Embryonic facial prominence (tissue), 1 donor: ENCODE results near the gene AFF3.
"Not testable (repeated sequence)": the region's sequence is repeated elsewhere in the genome, so short reads cannot be mapped to it uniquely, and the experiment has no call there.

Source experiments
- DNase-seq: peaks from one replicate; pipeline ENCODE4 v3.0.0-alpha.2; 2016; ENCODE audit errors: extremely low spot score

AFF3 gene

DNA sequence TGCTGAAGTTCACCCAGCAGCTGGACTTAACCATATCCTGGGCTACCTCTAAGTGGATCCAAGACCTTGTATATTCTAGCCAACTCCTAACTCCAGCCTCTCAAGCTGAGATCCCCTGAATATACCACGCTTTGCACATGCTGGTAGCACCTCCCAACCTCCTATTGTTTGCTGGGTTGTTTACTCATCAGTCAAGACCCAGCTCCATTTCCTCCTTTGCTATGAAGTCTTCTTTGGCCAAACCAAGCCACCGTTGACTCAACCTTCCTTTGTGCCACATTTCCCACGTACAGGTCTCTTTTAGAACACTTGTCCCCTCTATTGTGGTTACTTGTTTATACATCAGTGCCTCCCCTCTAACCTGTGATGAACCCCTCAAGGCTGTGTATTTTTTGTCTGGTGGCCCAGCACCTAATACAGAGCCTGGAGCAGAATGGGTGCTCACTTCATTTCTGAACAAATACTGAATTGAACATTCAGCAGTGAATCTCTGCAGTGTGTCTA lies 384.7 kb downstream of the AFF3 start:
- no peak for DNase-seq

DNA sequence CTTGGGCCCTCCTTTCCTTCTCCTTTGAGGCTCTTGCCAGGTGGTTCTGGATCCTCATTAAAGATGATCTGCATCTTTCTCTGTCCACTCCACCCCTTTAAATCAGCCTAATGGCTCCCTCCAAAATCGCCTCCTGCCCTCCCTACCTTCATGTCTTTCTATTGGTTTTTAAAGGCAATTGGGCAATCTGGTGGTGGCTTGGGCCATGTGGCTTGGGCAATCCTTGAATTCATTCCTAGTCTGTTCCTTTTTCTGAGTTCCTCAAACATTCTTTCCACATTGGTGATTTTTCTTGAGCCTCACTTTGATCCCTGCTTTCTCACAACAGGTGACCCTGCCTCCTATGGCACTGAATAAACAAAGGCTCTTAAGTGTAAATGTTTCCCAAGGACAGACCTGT lies 386.3 kb downstream of the AFF3 start:
- DNase-seq = no peak

DNA sequence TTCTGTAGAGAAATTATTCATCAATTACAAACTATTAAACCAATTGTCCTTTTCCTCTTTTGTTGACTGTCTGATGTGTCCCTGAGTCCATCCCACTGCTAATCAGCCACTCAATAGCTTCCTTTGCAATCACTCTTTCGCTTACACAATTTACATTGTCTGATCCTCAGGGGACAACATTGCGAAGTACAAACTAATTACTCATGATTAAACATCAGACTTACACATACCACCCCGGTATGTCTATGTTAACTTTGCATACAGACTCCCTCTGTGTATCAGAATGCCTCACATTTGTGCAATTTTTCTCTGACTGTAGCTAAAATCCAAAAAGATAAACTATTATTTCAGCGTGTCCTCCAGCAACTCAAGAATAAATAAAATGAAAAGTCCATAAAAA lies 388.2 kb downstream of the AFF3 start:
- DNase-seq = no peak

DNA sequence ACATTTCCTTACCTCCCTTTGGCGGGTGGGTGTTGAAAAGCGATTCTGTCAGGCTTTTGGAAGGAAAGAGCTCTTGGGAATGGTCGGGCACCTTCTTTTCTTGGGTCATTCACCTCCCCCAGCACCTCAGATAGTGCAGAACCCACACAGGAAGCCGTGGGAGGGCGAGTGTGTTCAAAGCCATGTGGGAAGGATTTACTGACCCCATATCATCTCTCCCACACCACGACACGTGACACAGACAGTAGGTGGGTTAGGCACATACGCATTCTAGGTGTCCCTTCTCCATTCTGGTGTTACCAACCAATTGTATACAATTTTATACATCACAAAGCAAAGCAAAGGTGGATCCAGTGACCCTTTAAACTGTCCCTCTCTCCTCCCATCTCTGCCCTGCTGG lies 388.9 kb downstream of the AFF3 start:
- DNase-seq = no peak

- no peak for DNase-seq
Observed at GRCh38 chr2:99748344-99748743, 394.0 kb downstream of the AFF3 start.

DNA sequence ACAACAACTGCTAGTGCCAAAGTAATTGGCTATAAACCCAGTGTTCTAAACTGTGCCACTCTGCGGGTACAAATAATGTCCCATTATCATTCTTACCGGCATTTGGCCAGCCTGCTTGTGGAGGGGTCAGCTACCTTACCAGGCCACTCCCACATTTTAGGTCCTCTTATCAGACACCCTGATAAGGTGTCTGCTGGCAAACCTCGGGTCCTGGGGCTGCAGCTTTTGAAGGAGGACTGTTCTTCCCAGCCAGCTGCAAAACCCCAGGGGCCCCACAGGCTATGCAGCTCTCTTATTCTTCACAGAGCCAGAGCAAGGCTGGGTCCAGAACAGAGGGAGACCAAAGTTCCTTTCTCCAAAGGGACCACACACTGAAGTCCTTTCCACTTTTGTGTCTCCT lies 394.5 kb downstream of the AFF3 start:
- DNase-seq = no peak

- DNase-seq = no peak
Observed at GRCh38 chr2:99743146-99743545, 399.2 kb downstream of the AFF3 start.

GRCh38 chr2:99737537-99737936 lies 404.9 kb downstream of the AFF3 start:
- no peak for DNase-seq

GRCh38 chr2:99735753-99736152 lies 406.6 kb downstream of the AFF3 start:
- DNase-seq = no peak

- DNase-seq = not testable (repeated sequence)
Observed at GRCh38 chr2:99735314-99735713, 407.1 kb downstream of the AFF3 start.

DNA sequence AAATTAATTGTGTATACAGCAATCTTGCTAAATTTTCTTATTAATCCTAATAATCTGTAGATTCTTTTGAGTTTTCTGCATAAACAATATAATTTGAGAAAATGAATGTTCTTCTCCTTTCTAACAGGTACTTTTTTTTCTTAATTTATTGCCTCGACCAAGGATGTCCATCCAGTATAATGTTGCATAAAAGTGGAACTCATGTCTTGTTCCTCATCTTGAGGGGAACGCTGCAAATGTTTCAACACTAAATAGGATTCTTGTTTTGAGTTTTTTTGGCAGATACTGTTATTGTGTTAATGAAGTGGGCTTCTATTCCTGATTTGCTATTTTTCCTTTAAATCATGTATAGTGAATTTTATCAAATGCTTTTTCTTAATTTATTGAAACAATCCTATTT lies 408.2 kb downstream of the AFF3 start:
- DNase-seq = no peak

- no peak for DNase-seq
Observed at GRCh38 chr2:99729104-99730025, 413.0 kb downstream of the AFF3 start.

DNA sequence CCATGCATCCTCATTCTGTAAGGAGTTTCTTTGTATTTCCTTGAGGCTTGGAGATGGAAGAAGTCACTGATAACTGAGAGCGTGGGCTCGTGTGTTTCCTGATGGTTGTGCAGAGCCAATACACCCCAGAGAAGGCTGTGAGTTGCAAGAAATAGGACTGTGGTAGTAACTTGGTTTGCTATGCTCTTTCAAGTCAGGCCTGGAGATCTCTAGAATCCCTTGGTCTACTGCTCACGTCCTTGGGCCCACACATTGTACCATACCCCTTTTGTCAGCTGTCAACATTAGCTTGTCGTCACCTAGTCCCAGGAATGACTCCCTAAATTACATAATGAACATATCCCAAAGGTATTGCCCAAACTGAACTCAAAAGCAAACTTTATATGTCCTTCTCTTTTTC lies 414.2 kb downstream of the AFF3 start:
- DNase-seq = no peak

DNA sequence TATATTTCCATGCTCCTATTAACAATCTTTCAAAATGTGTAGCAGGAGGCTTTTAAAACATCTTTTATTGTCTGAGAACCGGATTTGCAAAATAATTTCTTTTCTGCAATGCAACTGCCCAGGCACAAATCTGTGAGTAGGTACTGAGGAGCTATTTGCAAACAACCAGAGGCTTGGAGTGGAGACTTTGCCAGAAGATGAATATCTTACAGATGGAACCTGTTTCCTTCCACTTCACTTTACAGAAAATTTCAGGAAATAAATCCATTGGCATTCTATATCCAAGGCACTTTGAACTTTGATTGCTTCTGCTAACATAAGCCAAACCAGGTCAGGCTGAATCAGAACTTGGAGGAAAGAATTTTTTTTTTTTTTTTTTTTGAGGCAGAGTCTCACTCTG lies 415.2 kb downstream of the AFF3 start:
- no peak for DNase-seq

DNA sequence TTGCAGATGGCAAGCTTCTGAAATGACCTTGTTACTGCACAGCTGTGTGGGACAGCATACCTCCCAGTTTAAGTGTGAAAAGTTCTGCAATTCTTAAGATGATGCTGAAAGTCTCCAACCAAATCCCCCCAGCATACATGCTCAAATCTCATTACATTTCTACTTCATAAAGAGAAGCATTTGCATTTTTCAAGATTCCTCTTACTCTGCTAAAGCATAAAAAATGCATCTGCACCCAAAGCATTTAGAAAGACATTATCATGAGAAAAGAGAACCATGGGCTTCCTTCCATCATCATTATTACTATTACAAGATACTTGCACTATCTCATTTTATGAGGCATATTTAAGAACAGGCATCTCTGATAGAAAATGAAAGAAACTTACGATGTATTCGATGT lies 415.7 kb downstream of the AFF3 start:
- DNase-seq = no peak

DNA sequence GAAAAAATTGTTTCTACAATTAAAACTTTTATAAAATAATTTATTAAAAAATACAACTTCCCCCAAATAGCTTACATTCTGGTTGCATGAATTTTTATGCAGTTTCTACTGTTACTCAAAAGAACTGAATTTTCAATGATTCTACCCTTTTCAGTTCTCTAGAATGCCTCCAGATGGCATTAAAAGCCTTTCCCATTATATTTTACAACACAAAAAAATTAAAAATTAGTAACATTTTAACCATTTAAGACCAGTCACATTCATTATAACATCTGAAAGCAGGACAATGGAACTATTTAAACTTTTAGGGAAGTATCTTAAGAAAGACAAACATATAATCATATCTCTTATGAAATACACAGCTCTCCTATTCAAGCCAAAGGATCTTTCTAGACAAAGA lies 416.6 kb downstream of the AFF3 start:
- no peak for DNase-seq

- DNase-seq = no peak
Observed at GRCh38 chr2:99722476-99722875, 419.9 kb downstream of the AFF3 start.

- DNase-seq = no peak
Observed at GRCh38 chr2:99719102-99719501, 423.3 kb downstream of the AFF3 start.

DNA sequence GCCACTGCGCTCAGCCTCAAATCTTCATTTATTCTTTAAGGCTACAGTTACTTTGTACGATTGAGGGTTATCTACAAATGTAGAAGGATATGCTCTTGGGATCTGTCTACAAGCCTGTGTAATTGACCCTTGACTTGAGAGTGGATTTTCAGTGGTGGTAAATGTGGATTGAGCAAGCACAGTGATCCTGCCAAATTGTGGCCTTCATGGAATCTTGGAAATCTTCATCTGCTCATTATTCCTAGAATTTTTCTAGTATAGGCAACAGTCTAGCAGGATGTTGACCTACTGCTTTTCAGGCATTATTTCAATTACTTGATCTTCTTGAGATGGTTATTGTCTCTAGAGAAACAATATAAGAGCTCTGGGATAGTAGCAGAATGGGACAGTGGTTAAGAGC lies 426.4 kb downstream of the AFF3 start:
- no peak for DNase-seq

GRCh38 chr2:99714349-99714748 lies 428.0 kb downstream of the AFF3 start:
- no peak for DNase-seq

- no peak for DNase-seq
Observed at GRCh38 chr2:99711144-99711543, 431.2 kb downstream of the AFF3 start.

- no peak for DNase-seq
Observed at GRCh38 chr2:99710721-99711120, 431.7 kb downstream of the AFF3 start.

DNA sequence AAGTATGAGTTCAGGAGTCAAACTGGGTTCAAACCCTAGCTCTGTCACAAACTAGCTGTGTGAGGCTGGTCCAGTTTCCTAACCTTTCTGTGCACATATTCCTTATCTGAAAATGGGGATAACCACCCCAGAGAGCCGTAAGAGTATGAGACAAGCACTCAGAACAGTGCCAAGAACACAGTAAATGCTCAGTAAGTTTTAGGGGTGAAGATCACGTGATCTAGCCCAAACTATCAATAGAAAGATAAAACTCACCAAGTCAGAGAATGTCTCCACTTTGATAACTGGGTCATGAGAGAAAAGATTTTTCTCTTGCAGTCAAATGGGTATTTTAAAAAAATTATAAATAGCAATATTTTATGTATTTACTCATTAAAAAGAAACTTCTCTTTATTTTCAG lies 433.2 kb downstream of the AFF3 start:
- DNase-seq = no peak

DNA sequence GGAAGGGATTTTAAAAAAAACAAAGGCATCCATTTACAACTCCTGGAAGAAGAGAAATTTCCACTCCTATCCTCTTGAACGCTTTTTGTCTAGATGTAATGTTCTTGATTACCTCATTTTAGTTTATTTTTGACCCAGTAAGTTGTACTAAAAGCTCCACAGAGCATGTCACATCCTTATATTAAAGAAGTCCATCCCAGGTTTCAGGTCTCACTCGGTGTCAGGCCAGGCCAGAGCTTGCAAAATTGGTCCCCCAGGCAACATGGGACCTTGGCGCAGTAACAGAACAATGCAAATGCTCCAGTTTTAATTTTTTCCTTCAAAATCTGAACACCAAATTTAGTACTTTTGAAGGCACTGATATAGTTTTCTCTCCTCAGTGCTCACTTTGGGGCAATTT lies 434.2 kb downstream of the AFF3 start:
- no peak for DNase-seq
